Stimulated activated CD8-positive, alpha-beta memory T cell treated with anti-CD3 and anti-CD28 coated beads, Interleukin-7, amount 100 ng/mL, for 4 hours (primary cell): ENCODE results near the gene USP54.
"Not testable (repeated sequence)": the region's sequence is repeated elsewhere in the genome, so short reads cannot be mapped to it uniquely, and the experiment has no call there.

Experiments
- DNase-seq, 2 donors: peaks; one replicate each; pipeline ENCODE4 v3.0.0-alpha.2; 2020; ENCODE audit warnings: low read depth in 2 of 2

USP54 gene

GRCh38 chr10:73589563-73590126 lies 1.5 kb downstream of the USP54 start:
- DNase-seq = no peak

- no peak for DNase-seq
These were observed 2.5 kb downstream of the USP54 start for GRCh38 chr10:73588656-73589055.

- no peak for DNase-seq
These were observed 4.6 kb downstream of the USP54 start for GRCh38 chr10:73586583-73586984.

- no peak for DNase-seq
These were observed 5.8 kb downstream of the USP54 start for GRCh38 chr10:73585327-73585726.

- no peak for DNase-seq
These were observed 6.4 kb downstream of the USP54 start for GRCh38 chr10:73584737-73585136.

- no peak for DNase-seq
These were observed 9.2 kb downstream of the USP54 start for GRCh38 chr10:73581918-73582317.

GRCh38 chr10:73578927-73579326 lies 12.2 kb downstream of the USP54 start:
- DNase-seq = not testable (repeated sequence)

GRCh38 chr10:73577788-73578187 lies 13.4 kb downstream of the USP54 start:
- DNase-seq = no peak

GRCh38 chr10:73576890-73577591 lies 14.1 kb downstream of the USP54 start:
- no peak for DNase-seq

GRCh38 chr10:73576178-73576889 lies 14.8 kb downstream of the USP54 start:
- no peak for DNase-seq

GRCh38 chr10:73567025-73567424 lies 24.1 kb downstream of the USP54 start:
- not testable (repeated sequence) for DNase-seq

GRCh38 chr10:73561192-73561591 lies 29.9 kb downstream of the USP54 start:
- no peak for DNase-seq

GRCh38 chr10:73559590-73559989 lies 31.6 kb downstream of the USP54 start:
- no peak for DNase-seq

GRCh38 chr10:73556855-73557254 lies 34.3 kb downstream of the USP54 start:
- no peak for DNase-seq

GRCh38 chr10:73554721-73555120 lies 36.4 kb downstream of the USP54 start:
- no peak for DNase-seq

- DNase-seq = no peak
These were observed 37.4 kb downstream of the USP54 start for GRCh38 chr10:73553761-73554160.

- no peak for DNase-seq
These were observed 38.1 kb downstream of the USP54 start for GRCh38 chr10:73552819-73553715.

- no peak for DNase-seq
These were observed 39.6 kb downstream of the USP54 start for GRCh38 chr10:73551515-73551914.

- no peak for DNase-seq
These were observed 45.8 kb downstream of the USP54 start for GRCh38 chr10:73545357-73545756.

- DNase-seq = no peak
These were observed 53.4 kb downstream of the USP54 start for GRCh38 chr10:73537709-73538108.

GRCh38 chr10:73537288-73537687 lies 53.9 kb downstream of the USP54 start:
- no peak for DNase-seq

- no peak for DNase-seq
These were observed 56.3 kb downstream of the USP54 start for GRCh38 chr10:73534857-73535256.
